HG03571 (cell line): ENCODE measurements around the gene CDK8.
A peak's percentile ranks its signal among the peaks of the same experiment; 100 is the strongest.
"Not testable (repeated sequence)": the region's sequence is repeated elsewhere in the genome, so short reads cannot be mapped to it uniquely, and the experiment has no call there.

Experiments
- ATAC-seq: cut with Tn5 transposase; IDR thresholded peaks from one replicate; pipeline ENCODE4 v1.9.1; 2021; ENCODE audit not compliant: unreplicated experiment

The CDK8 gene

DNA sequence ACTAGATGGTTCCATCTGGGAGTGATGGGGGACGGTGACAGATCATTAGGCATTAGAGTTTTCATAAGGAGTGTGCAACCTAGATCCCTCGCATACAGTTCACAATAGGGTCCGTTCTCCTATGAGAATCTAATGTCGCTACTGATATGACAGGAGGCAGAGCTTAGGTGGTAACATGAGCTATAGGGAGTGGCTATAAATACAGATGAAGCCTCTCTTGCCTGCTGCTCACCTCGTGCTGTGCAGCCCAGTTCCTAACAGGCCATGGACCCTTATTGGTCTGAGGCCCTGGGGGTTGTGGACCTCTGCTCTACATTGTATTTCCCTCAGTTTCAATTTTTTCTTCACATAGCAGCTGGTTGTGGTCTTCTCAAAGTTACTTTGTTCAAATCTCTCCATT, 56.5 kb downstream of the CDK8 start:
- ATAC-seq = no peak

DNA sequence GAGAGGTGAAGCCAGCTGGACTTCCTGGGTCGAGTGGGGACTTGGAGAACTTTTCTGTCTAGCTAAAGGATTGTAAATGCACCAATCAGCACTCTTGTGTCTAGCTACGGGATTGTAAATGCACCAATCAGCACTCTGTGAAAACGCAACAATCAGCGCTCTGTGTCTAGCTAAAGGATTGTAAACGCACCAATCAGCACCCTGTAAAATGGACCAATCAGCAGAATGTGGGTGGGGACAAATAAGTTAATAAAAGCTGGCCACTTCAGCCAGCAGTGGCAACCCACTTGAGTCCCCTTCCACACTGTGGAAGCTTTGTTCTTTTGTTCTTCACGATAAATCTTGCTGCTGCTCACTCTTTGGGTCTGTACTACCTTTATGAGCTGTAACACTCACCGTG, 58.1 kb downstream of the CDK8 start:
- ATAC-seq = not testable (repeated sequence)

DNA sequence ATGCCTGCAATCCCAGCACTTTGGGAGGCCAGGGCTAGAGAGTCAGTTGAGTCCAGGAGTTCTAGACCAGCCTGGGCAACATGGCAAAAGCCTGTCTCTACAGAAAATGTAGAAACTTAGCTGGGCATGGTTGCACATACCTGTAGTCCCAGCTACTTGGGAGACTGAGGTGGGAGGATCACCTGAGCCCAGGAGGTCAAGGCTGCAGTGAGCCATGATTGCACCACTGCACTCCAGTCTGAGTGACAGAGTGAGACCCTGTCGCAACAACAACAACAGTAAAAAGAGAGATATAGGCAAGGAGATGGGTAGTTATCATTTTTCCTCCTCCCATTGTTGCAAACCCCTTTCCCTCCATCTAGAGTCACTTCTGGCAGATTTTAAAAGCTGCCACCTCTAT, 62.2 kb downstream of the CDK8 start:
- not testable (repeated sequence) for ATAC-seq

DNA sequence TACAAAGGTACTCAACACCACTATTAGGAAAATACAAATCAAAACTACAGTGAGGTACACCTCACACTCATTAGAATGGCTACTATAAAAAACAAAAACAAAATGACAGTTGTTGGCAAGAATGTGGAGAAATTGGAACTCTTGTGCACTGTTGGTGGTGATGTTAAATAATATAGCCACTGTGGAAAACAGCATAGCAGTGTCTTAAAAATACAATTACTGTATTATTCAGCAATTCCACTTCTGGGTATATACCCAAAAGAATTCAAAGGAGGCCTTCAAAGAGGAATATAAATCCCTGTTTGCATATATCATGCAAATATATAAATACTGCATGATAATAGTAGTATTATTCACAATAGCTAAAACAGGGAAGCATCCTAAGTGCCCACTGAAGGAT, 66.8 kb downstream of the CDK8 start:
- ATAC-seq = no peak

DNA sequence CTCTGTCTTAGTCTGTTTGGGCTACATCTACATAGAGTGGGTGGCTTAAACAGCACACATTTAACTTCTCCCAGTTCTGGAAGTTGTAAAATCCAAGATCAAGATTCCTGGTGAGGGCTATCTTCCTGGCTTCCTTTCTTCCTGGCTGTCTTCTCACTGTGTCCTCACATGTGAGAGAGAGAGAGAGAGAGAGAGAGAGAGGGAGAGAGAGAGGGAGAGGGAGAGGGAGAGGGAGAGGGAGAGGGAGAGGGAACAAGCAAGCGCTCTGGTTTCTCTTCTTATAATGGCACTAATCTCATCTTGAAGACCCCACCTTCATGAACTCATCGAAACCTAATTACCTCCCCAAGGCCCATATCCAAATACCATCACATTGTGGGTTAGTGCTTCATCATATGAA, 69.2 kb downstream of the CDK8 start:
- ATAC-seq = no peak

DNA sequence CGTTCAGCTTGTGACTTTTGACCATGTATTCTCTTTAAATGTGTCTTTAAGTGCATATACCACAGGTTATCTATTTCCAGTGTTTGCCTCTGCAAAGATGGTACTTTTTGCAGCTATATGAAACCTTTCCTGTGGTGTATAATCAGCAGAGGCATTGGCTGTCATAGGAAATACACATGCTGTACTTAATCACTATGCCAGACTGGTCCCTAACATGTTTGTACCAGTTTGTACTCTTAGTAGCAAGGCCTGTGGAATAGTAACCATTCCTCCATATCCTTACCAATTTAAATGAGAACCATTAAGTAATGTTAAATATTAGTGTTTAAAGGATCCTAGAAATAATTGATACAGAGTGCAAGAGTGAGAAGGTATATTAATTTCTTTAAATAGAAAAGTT, 69.8 kb downstream of the CDK8 start:
- ATAC-seq = no peak

DNA sequence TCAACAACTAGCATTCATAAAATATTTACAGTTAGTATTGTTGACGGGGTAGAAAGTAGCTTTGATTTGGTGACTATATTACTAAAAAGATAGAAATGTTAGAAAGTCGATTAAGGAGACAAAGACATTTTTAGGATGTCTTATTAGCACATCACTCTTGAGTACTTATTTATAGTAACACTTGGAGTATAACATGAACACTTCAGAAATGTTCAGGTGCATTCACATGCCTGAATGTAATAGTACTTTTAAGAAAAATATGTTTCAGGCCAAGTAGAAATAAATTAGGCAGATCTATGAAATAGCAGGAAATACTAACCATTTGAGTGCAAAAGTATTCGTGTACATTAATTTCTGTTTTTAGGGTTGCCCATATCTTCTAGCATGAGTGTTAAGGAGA, 70.4 kb downstream of the CDK8 start:
- no peak for ATAC-seq

DNA sequence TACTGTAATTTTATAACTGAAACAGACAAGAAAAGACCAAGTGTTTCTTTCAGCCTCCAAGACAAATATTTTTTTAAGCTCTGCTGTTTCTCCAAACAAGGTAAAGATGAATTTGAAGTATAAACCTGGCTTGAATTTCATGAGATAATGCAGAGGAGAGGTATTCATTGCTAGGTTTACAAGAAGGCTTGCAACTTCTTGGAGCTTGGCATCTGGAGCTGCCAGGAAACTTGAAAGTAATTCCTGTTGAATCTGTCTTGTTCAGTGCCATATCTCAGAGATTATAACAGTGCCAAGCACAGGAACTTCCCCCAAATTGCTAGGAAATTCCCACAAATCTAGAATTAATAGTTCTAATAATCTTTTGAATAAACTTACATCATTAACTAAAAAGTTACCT, 70.9 kb downstream of the CDK8 start:
- no peak for ATAC-seq

DNA sequence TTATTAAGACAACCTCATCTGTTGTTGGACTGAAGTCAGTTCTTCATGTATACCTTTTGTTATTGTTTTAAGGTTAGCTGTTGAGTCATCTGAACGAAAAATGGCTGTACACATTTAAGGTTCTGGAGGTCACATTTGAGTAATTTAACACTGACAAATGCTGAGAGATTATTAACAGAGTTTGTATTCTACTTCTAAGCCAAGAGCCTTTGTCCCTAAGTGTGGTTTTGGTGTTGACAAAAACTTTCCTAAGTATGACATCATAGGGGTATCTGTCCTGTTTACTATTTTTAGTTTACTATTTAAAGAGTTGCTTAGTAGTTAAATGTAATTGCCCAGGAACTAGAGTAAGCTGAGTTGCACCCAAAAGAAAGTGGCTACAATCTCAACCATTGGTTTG, 71.9 kb downstream of the CDK8 start:
- ATAC-seq = peak; percentile 78

DNA sequence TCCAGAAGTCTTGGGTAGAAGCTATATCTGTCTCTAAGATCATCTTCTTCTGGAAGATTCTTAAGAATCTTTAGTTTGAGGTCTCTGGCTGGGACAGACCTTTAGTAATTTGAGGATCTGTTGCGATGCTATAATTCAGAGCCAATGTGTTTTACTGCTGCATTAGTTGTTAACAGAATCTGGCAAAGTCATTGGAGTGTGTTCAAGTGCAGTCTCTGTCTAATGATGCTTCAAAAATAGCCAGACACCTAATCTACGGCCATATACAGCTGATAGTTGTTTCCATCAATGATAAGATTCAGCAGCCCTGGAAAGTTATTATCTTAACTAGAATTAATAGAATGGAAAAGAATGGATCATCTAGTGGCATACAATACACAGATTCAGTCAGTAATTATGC, 72.6 kb downstream of the CDK8 start:
- ATAC-seq = no peak

DNA sequence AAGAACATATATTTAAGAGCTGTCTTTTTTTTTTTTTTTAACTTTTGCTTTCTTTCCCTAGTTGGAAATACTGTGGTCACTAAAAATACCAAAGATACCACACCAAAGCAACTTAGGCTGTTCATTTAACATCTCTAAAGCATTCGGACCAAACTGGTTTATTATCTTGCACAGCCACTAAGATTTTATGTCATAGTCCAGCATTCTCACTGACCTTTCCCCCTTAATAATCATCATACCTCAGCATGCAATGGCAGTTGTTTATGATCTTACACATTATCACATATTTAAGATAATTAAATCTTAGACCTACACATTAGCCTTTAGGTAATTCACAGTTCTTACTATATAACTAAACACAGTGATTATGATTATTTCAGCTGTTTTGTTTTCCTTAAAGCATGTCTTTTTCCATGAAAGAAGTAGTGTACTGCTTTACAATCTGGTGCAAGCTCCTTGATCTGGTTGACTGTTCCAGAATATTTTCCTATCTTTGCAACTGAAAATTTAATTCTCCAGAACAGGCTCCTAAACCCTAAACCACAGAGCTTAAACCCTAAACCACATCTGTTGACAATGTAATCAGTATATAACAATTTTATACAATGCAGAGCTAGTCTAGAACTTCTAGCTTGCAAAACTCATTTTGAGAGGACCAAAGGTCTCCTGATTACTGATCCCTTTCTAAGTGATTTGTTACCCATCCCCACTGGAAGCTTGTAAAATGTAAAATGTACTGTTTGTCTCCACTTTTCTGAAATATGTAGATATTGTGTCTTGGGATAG, 74.2 kb downstream of the CDK8 start:
- ATAC-seq = no peak

DNA sequence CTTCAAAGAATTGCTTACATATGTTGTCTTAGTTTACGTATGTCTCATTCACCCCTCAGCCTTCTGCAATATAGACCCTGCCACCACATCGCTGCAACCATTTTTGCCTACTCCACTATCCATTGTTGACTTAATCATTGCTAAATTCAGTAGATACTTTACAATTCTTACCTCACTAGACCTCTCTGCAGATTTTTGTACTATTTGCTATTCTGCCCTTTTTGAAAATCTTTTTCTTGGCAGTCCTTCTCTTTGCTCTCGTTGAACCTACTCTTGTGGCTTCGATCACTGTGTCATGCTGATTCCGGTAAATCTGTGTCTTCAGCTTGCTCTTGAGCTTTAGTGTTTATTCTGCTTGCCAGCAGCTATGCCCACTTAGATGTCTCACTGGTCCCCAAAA, 81.2 kb downstream of the CDK8 start:
- ATAC-seq = no peak

DNA sequence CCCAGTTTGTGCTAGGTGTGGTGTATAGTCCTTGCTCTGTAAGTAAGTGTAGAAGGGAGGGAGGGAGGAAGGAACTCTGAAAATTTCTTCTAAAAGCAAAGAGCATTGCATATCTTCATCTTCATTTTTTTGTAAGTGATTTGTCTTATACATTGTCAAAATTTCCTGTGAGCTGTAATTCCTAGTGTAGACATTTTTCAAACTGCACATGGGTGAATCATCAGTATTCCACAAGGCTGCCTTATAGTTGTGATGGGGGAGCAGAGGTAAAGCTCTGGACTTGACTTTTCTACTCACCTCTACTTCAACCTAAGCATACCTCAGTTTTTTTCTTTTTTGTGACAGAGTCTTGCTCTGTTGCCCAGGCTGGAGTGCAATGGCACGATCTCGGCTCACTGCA, 86.9 kb downstream of the CDK8 start:
- ATAC-seq = no peak

DNA sequence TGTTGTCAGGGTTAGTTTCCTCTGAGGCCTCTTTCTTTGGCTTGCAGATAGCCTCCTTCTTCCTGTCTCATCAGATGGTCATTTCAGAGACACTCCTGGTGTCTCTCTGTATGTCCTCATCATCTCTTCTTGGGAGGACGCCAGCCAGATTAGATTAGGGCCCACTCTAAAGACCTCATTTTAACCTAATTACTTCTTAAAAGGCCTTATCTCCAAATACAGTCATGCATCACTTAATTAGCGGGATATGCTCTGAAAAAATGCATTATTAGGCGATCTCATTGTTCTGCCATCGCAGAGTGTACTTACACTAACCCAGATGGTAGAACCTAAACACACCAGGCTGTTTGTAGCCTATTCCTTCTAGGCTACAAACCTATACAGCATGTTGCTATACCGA, 89.0 kb downstream of the CDK8 start:
- no peak for ATAC-seq

DNA sequence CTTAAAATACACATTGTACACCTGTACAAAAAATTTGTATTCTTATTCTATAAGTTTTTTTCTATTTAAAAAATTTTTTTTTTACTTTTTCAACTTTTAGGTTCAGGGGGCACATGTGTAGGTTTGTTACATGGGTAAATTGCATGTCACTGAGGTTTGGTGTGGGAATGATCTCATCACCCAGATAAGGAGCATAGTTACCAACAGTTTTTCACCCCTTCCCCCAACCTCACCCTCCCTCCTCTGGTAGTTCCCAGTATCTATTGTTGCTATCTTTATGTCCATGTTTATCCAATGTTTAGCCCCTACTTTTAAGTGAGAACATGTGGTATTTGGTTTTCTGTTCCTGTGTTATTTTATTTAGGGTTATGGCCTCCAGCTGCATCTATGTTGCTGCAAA, 89.9 kb downstream of the CDK8 start:
- no peak for ATAC-seq

DNA sequence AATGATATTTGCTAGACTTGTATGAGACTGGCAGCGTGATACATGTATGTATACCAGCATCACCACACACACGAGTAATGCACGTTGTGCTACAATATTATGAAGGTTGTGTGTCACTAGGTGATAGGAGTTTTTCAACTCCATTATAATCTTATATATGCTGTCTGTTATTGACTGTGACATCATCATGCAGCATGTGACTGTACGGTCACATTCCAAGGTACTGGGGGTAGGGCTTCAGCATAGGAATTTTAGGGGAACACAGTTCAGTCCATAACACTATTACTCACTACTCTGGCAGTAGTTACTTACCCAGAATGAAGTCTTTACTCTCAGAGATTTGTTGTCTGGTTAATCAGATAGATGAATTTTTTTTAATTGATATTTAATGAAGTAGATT, 91.1 kb downstream of the CDK8 start:
- ATAC-seq = no peak

DNA sequence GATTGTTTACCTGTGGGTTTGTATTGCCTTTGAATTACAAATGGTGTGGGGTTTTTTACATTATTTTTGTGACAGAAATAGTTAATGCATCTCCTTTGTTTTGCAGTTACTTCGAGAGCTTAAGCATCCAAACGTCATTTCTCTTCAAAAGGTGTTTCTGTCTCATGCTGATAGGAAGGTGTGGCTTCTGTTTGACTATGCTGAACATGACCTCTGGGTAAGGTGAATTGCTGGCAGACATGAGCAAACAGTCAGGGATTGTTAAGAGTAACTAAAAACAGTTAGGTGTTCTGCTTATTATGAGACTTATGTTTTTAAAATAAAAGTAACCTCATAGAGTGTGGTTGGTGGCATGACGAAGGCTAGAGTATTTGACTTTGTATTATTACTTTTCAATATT, 95.0 kb downstream of the CDK8 start:
- no peak for ATAC-seq

DNA sequence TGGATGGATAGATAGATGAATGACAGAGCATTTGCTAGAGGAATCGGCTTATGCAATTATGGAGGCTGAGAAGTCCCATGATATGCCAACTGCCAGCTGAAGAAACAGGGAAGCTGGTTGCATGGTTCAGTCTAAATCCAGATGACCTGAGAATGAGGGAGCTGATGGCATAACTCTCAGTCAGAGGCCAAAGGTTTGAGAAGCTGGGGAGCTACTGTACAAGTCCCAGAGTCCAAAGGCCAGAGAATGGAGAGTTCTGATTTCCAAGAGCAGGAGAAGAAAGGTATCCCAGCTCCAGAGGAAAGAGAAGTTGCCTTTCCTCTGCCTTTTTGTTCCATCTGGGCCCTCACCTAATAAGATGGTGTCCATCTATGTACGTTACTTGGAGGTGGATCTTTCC, 108.3 kb downstream of the CDK8 start:
- ATAC-seq = no peak

DNA sequence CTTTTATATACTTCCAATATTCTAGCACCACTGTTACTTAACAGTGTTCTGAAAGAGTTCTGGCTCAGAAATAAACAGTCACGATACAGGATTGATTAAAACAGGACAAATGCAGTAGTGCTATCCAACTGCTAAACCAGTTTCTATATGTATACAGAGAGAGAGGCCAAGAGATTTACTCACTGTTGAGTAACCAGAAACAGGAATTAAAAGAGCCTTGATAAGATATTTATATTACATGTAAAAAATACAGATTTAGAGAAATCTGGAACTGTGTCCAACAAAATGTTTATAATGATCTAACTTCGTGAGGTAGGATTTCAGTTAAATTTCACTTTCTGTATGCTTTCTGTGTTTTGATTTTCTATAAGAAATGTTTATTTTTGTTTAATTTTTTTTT, 116.6 kb downstream of the CDK8 start:
- no peak for ATAC-seq

DNA sequence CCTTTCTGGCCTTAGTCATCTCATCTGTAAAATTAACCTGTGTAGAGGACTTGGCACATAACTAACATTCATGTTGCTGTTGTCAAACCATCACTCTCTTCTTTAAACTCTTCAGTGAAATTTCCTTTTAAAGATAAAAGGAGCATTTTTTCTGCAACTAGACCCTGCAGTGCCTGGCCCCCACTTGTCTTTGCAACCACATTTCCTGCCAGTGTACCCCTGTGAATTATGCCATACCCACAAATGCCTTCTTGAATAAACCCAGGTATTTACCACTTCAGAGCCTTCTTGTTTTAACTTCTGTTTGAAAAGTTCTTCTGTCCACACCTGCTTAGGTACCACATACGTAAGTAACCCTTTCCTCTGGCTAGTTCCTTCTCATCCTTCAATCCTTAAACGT, 118.8 kb downstream of the CDK8 start:
- ATAC-seq = no peak

DNA sequence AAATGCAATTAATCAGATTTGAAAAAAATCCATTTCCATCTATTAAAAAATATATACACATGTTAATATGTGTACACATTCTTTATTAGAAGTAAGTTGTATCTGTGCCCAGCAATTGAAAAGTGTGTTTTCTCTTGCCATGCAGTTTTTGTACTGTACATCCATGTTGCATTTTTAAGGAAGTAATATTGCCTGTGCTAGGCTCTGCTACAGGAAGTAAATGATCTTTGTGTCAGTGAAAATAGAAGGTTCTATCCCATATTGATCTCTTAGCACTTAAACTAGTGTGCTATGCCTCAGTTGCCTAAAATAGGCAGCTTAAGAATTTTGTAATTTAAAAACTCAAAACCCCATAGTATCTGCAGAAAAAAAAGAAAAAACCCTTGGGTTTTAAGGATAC, 122.5 kb downstream of the CDK8 start:
- no peak for ATAC-seq

DNA sequence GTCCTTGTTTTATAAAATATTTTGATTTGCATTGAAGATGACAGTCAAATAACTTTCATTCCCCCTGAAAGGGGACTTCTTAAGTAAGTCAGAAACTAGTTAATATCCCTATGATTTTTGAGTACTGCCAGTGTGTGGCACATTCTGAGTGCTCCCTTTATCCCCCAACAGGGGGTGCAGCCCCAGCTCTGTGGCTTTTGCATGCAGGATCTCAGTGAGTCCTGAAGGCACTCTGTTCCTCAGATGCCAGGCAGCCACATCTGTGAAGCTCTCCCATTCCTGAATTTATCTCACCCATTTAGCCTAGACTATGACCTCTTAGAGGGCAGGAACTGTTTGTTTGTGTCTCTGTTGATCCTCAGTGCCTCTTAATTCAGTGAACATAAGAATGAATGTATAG, 123.1 kb downstream of the CDK8 start:
- ATAC-seq = no peak

DNA sequence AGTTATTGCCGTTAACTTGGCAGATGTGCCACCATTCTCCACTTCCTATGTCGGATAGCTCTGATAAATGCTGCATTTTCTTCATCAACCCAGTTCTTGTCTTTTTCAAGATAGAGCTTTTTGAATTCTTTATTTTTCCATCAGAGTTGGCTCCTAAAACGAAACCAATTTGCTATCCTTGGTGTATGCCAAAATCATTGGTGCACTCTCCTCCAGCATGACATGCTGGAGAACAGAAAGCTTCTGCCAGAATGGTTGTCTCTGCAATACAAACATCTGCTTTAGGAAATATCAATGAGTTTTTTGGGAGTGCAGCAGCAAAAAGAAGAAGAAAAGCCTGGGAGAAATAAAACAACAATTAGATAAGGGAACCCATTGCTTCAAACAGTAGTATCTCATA, 124.2 kb downstream of the CDK8 start:
- no peak for ATAC-seq
